Caco-2 (cell line): ENCODE measurements around the gene GTPBP3. TPM values are rescaled to one million over a fixed set of nuclear protein-coding genes. Genes with fewer than 3 reads are reported as not detected.

Experiments used
- BruUV-seq: library from RNA; stranded (reverse); fragments of 400-500 nt; replicated peaks from 2 replicates; lab custom pipeline; 2021; lab: Mats Ljungman, UMichigan
- CTCF ChIA-PET: fragments of 300-600 bp; sonication (Branson Sonifier 250); formaldehyde crosslinking; loops from one replicate; lab custom pipeline; 2022; ENCODE audit warnings: antibody characterized with exemption; lab: Charles Lee
- POLR2A ChIA-PET: fragments of 300-600 bp; sonication (Branson Sonifier 250); formaldehyde crosslinking; loops from one replicate; lab custom pipeline; 2022; ENCODE audit warnings: antibody characterized with exemption; lab: Charles Lee
- DNase-seq, 2 experiments: peaks; one replicate each; pipeline versions ENCODE4 v3.0.0 to v3.0.0-alpha.2; 2020 to 2022
- H3K27me3 ChIP-seq: replicated peaks from 2 replicates; pipeline ENCODE4 v1.6.0; 2011; ENCODE audit warnings: low read length; ENCODE audit not compliant: control insufficient read depth, insufficient read depth
- H3K36me3 ChIP-seq: 2 replicates; pipeline ENCODE4 v1.5.1; 2011; ENCODE audit warnings: low read length; ENCODE audit not compliant: control insufficient read depth, insufficient read depth
- H3K4me1 ChIP-seq: fragments of 250-450 bp; sonication (Bioruptor Pico); 2 replicates; pipeline ENCODE4 v1.5.1; 2020; ENCODE audit warnings: mild to moderate bottlenecking
- H3K4me3 ChIP-seq: 2 replicates; pipeline ENCODE4 v1.5.1; 2011; ENCODE audit warnings: low read depth, mild to moderate bottlenecking, control low read depth, low read length
- H3K9me3 ChIP-seq: fragments of 250-450 bp; sonication (Bioruptor Pico); 2 replicates; pipeline ENCODE4 v1.5.1; 2020; ENCODE audit warnings: mild to moderate bottlenecking, moderate library complexity
- H3K27ac Mint-ChIP-seq: one replicate; pipeline ENCODE4 v1.8.0; 2022; ENCODE audit warnings: mixed read lengths; ENCODE audit not compliant: unreplicated experiment
- H3K27me3 Mint-ChIP-seq: one replicate; pipeline ENCODE4 v1.8.0; 2022; ENCODE audit warnings: mixed read lengths; ENCODE audit not compliant: insufficient read depth, unreplicated experiment
- H3K36me3 Mint-ChIP-seq: one replicate; pipeline ENCODE4 v1.8.0; 2022; ENCODE audit warnings: mild to moderate bottlenecking, mixed read lengths; ENCODE audit not compliant: insufficient read depth, unreplicated experiment
- H3K4me1 Mint-ChIP-seq: one replicate; pipeline ENCODE4 v1.8.0; 2022; ENCODE audit warnings: low read depth, mixed read lengths; ENCODE audit not compliant: unreplicated experiment
- H3K4me3 Mint-ChIP-seq: one replicate; pipeline ENCODE4 v1.8.0; 2022; ENCODE audit warnings: mild to moderate bottlenecking, moderate library complexity, mixed read lengths; ENCODE audit not compliant: unreplicated experiment
- H3K9me3 Mint-ChIP-seq: one replicate; pipeline ENCODE4 v1.8.0; 2022; ENCODE audit warnings: mixed read lengths; ENCODE audit not compliant: unreplicated experiment
- CTCF ChIP-seq, 2 experiments: fragments of 200-600 bp in 1 of 2; IDR thresholded peaks; 1 replicate in 1 of 2; 2 replicates in 1 of 2; pipeline versions ENCODE4 v1.5.1 to v1.8.0; 2011 to 2022; ENCODE audit warnings: antibody characterized with exemption in 1 of 2, control low read depth in 1 of 2, inconsistent platforms in 1 of 2, low read depth in 1 of 2, low read length in 1 of 2, mild to moderate bottlenecking in 1 of 2, moderate library complexity in 1 of 2; ENCODE audit not compliant: insufficient read depth in 1 of 2, severe bottlenecking in 1 of 2, unreplicated experiment in 1 of 2
- intact Hi-C: fragments of 100-400 bp; cut with micrococcal nuclease; formaldehyde crosslinking; loops from one replicate; pipeline ENCODE4 v1.10.0; 2022; ENCODE audit not compliant: unreplicated experiment
- total RNA-seq: library from RNA; stranded (reverse); gene quantifications from 2 replicates; pipeline ENCODE4 v1.2.3, GENCODE V29; 2022

Gene GTPBP3
- total RNA-seq, 1 experiment from 2014 or later, result 50.7 TPM

DNA sequence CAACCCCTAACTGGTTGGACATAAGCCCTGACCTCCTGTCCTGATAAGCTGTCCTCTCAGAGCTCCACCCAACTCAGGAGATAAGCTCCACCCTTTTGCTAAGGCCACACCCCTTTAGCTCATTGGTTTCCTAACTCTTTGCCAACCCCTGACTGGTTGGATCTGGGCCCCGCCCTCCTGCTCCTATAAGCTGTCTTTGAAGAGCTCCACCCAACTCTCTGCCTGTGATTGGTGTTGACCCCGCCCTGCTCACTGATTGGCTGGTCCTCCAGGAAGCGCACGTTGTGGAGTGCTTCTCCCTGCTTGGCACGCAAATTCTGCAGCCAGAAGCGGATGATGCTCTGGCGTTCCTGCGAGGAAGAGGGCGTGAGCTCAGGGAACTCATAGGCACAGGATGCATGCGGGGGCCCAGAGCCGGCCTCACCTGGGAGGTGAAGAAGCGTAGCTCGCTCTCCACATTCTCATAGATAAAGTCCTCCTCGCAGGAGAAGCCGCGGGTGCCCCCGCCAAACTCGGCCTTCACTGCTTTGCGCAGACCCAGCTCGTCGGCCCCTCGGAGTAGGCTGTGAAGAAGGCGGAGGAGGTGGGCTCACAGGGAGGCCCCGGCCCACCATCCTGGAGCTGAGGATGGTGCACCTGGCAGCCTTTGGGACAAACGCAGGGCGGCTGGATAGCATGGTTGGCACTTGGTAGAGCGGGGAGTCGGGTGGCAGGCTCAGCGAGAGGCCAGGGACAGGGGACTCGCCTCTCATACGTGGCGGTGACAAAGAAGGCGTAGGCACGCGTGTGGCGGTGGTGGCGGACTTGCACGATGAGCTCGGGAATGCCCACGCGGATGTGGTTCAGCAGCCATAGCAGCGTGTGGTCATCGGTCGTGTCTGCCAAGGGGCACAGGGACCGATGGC lies 4.4 kb upstream of the GTPBP3 start:
- Histone ChIP-seq H3K9me3 (no peaks in the 10 kb centered on the region), H3K4me1 (peaks cover 13% of the 10 kb centered on the region; the same call in 1 of the 2 replicates), H3K4me3 (no peak overlapping the region), H3K36me3 (peaks cover 1% of the 10 kb centered on the region; the same call in 1 of the 2 replicates), H3K27me3 (no peaks in the 10 kb centered on the region)
- H3K4me3 Mint-ChIP-seq, result peak overlapping the region; percentile 15
- no peaks in the 10 kb centered on the region for H3K9me3 Mint-ChIP-seq
- TF ChIP-seq CTCF (IDR thresholded peaks at IDR 0.05; ENCODE audit: insufficient read depth in 1 of 2, low read depth in 1 of 2, low read length in 1 of 2, severe bottlenecking in 1 of 2, unreplicated experiment in 1 of 2), result no peak
- no TSS peak for BruUV-seq
- no peaks in the 10 kb centered on the region for H3K4me1 Mint-ChIP-seq
- peaks cover 36% of the 10 kb centered on the region for H3K36me3 Mint-ChIP-seq
- ChIA-PET POLR2A (interaction anchor here (0.5 to 1.3 kb wide), 3 partner anchors 24 to 742 kb away, joined by 4 to 6 read pairs (median 4); partner anchors contain the start of gene DDA1), CTCF (interaction anchor here (0.6 to 1.2 kb wide), 2 partner anchors 41 to 1871 kb away, joined by 4 read pairs; no protein-coding TSS in a partner anchor)
- H3K27ac Mint-ChIP-seq, result no peak overlapping the region
- no peaks in the 10 kb centered on the region for H3K27me3 Mint-ChIP-seq
- intact Hi-C loops, result no loop called here
- peak; percentile 72 to 88 for DNase-seq

DNA sequence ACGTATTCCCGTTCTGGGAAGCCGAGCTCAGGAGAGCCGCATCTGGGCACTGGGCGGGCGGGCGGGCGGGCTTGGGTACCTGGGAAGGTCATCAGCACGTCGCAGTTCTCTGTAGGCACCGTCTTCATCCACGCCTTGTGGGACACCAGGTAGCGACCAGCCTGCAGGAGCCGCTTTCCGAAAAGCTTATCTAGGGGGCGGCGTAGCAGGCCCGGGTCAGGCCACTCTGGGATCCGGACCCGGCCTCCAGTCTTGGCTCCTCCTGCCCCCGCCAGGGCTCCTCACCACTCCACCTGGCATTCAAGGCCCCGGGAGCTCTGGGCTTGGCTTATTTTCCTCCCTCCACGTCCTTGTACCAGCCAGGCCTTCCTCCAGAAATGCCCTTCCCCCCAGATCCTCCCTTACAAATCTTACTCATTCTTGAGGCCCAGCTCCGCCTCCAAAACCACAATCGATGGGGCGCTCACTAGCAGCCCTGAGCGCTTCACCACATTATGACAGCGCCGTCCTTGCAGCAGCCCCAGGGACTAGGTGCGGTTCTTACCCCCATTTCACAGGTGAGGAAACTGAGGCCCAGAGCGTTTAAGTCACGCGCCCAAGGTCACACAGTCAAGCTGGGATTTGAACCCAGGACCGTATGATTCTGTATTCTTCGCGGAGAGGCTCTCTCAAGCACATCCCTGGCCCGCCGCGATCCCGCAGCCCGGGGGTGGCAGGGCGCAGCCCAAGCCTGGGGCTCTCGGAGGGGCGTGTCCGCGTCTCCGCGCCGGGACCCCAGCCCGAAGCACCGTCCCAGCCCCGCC lies 3.5 kb upstream of the GTPBP3 start:
- Histone ChIP-seq H3K27me3 (no peaks in the 10 kb centered on the region), H3K4me1 (peaks cover 19% of the 10 kb centered on the region; the same call in 1 of the 2 replicates), H3K36me3 (peaks cover 1% of the 10 kb centered on the region; the same call in 1 of the 2 replicates), H3K4me3 (peak overlapping the region; percentile 74), H3K9me3 (no peaks in the 10 kb centered on the region)
- DNase-seq, result no peak
- TF ChIP-seq CTCF (IDR thresholded peaks at IDR 0.05; ENCODE audit: insufficient read depth in 1 of 2, low read depth in 1 of 2, low read length in 1 of 2, severe bottlenecking in 1 of 2, unreplicated experiment in 1 of 2), result no peak
- no peaks in the 10 kb centered on the region for H3K4me1 Mint-ChIP-seq
- ChIA-PET CTCF (interaction anchor here (1.2 kb wide), 1 partner anchor 42 kb away, joined by 4 read pairs; no protein-coding TSS in a partner anchor), POLR2A (interaction anchor here (0.6 to 1.3 kb wide), 2 partner anchors 25 to 743 kb away, joined by 4 to 6 read pairs; partner anchors contain the start of gene DDA1)
- BruUV-seq, result no TSS peak
- H3K27ac Mint-ChIP-seq, result no peak overlapping the region
- intact Hi-C loops, result no loop called here
- peaks cover 42% of the 10 kb centered on the region for H3K36me3 Mint-ChIP-seq
- H3K4me3 Mint-ChIP-seq, result peak overlapping the region; percentile 91
- H3K9me3 Mint-ChIP-seq, result no peaks in the 10 kb centered on the region
- H3K27me3 Mint-ChIP-seq, result no peaks in the 10 kb centered on the region
